ENCODE results near the gene LTC4S. TPM values are rescaled to one million over a fixed set of nuclear protein-coding genes. Genes with fewer than 3 reads are reported as not detected.

LTC4S gene
- total RNA-seq, 1 experiment from 2014 or later = 3.7 TPM

GRCh38 chr5:179825655-179826182, 31.9 kb downstream of the LTC4S start:
- H3K27me3 ChIP-seq (ENCODE audit: insufficient read depth, low read length) = no peaks in the 10 kb centered on the region
- H2BK5ac ChIP-seq (ENCODE audit: insufficient read length, low read length) = no peak overlapping the region
- Mint-ChIP-seq H3K4me3 (no peak overlapping the region; a peak in 2 of 5 replicates), H3K4me1 (peaks cover 40 to 41% of the 10 kb centered on the region in 2 experiments), H3K36me3 (ENCODE audit: insufficient read depth in 1 of 3, low read depth in 3 of 3) (peaks cover 57 to 80% (median 79%) of the 10 kb centered on the region in 3 experiments), H3K9me3 (no peaks in the 10 kb centered on the region; a peak in 2 of 5 replicates), H3K27me3 (ENCODE audit: low read depth) (no peaks in the 10 kb centered on the region), H3K27ac (0 out of 7 replicates have a peak overlapping the region, but pooled peaks of 1 of the 3 experiments have one; percentile 36)
- WGBS (ENCODE audit: extremely low coverage, insufficient read length, low lambda C conversion rate) = no CpG with 5 or more reads among the region's 13 CpGs
- no peak overlapping the region for H4K91ac ChIP-seq (ENCODE audit: insufficient read length, low read depth, low read length)
- peaks cover 10% of the 10 kb centered on the region for H3K79me1 ChIP-seq (ENCODE audit: insufficient read depth, low read depth, low read length, poor library complexity, severe bottlenecking)
- no peak overlapping the region for H3T11ph ChIP-seq (ENCODE audit: low read length)
- H3K27ac ChIP-seq (ENCODE audit: insufficient read length, low read depth, low read length) = no peak overlapping the region
- H3K18ac ChIP-seq (ENCODE audit: insufficient read length, low read depth, low read length) = no peak overlapping the region
- H3K79me2 ChIP-seq (ENCODE audit: insufficient read depth, low read length) = peaks cover 9% of the 10 kb centered on the region; the same call in 1 of the 2 replicates
- H3K23ac ChIP-seq (ENCODE audit: insufficient read length, low read depth, low read length) = no peak overlapping the region
- peaks cover 12% of the 10 kb centered on the region; the same call in 1 of the 2 replicates for H3K4me1 ChIP-seq (ENCODE audit: insufficient read depth, low read length)
- no peak for DNase-seq
- H4K20me1 ChIP-seq (ENCODE audit: control insufficient read depth, insufficient read depth, insufficient read length) = no peaks in the 10 kb centered on the region
- no peak overlapping the region for H3K56ac ChIP-seq (ENCODE audit: insufficient read length, low read depth, low read length)
- no peak overlapping the region for H4K5ac ChIP-seq (ENCODE audit: insufficient read length, low read depth, low read length)
- H2BK12ac ChIP-seq (ENCODE audit: insufficient read length, low read depth, low read length) = no peak overlapping the region
- H3K9ac ChIP-seq (ENCODE audit: extremely low read depth, insufficient read length, low read length) = no peak overlapping the region
- no peak for TF ChIP-seq CTCF (conservative IDR thresholded peaks at IDR 0.05)
- H3K23me2 ChIP-seq (ENCODE audit: insufficient read length, low read depth, low read length, poor library complexity, severe bottlenecking) = no peaks in the 10 kb centered on the region
- H3K14ac ChIP-seq (ENCODE audit: insufficient read depth, low read length) = no peak overlapping the region; the same call in 1 of the 2 replicates
- no peak overlapping the region for H3K4me2 ChIP-seq (ENCODE audit: insufficient read depth, insufficient read length, low read length)
- H2BK15ac ChIP-seq (ENCODE audit: low read depth, low read length) = no peak overlapping the region
- H2AFZ ChIP-seq (ENCODE audit: low read length) = no peak overlapping the region
- H3K9me3 ChIP-seq (ENCODE audit: control insufficient read depth, low read depth, low read length) = no peaks in the 10 kb centered on the region
- no peak overlapping the region for H2BK120ac ChIP-seq (ENCODE audit: low read depth, low read length, poor library complexity, severe bottlenecking)
- H4K8ac ChIP-seq (replicated peaks; ENCODE audit: insufficient read length, low read depth, low read length) = no peak overlapping the region
- no peak overlapping the region for H3K4ac ChIP-seq (ENCODE audit: low read depth, low read length)
- no peak overlapping the region for H2BK20ac ChIP-seq (ENCODE audit: low read depth, low read length, poor library complexity, severe bottlenecking)
- no peak overlapping the region for H2AK5ac ChIP-seq (ENCODE audit: insufficient read length, low read length)

All from H9 (cell line).